A673 (cell line): ENCODE data around the gene F2. TPM values are rescaled to one million over a fixed set of nuclear protein-coding genes. Genes with fewer than 3 reads are reported as not detected.

Experiments used
- BruUV-seq: library from RNA; stranded (reverse); fragments of 400-500 nt; replicated peaks from 2 replicates; lab custom pipeline; 2021; lab: Mats Ljungman, UMichigan
- CTCF ChIA-PET: fragments of 300-600 bp; sonication (Branson Sonifier 250); formaldehyde crosslinking; loops from one replicate; lab custom pipeline; 2022; ENCODE audit warnings: antibody characterized with exemption; lab: Charles Lee
- POLR2A ChIA-PET: fragments of 300-600 bp; sonication (Branson Sonifier 250); formaldehyde crosslinking; loops from one replicate; lab custom pipeline; 2022; ENCODE audit warnings: antibody characterized with exemption; ENCODE audit not compliant: low non-redundant PET; lab: Charles Lee
- DNase-seq: peaks from one replicate; pipeline ENCODE4 v3.0.0-alpha.2; 2015; ENCODE audit warnings: low spot score
- H3K27ac ChIP-seq: fragments of 200-600 bp; sonication (generic); 2 replicates; pipeline ENCODE4 v1.5.1; 2016; ENCODE audit warnings: mixed run types, low read depth, mild to moderate bottlenecking, mixed read lengths, antibody characterized with exemption, low read length; ENCODE audit not compliant: poor library complexity, severe bottlenecking
- H3K27me3 ChIP-seq: fragments of 200-600 bp; sonication (generic); replicated peaks from 2 replicates; pipeline ENCODE4 v1.6.1; 2017; ENCODE audit warnings: mixed run types, low read depth, mild to moderate bottlenecking, mixed read lengths, antibody characterized with exemption, low read length; ENCODE audit not compliant: insufficient read depth, poor library complexity
- H3K36me3 ChIP-seq: fragments of 200-600 bp; sonication (generic); 2 replicates; pipeline ENCODE4 v1.6.1; 2016; ENCODE audit warnings: mixed run types, mild to moderate bottlenecking, mixed read lengths, antibody characterized with exemption, low read length; ENCODE audit not compliant: insufficient read depth, poor library complexity, severe bottlenecking
- H3K4me1 ChIP-seq: fragments of 200-600 bp; sonication (generic); 2 replicates; pipeline ENCODE4 v1.6.1; 2017; ENCODE audit warnings: mixed run types, mild to moderate bottlenecking, mixed read lengths, antibody characterized with exemption, low read length; ENCODE audit not compliant: insufficient read depth, poor library complexity, severe bottlenecking
- H3K4me3 ChIP-seq: fragments of 200-600 bp; sonication (generic); 2 replicates; pipeline ENCODE4 v1.5.1; 2016; ENCODE audit warnings: low read depth, mixed run types, mild to moderate bottlenecking, mixed read lengths, low read length; ENCODE audit not compliant: poor library complexity, severe bottlenecking
- H3K9me3 ChIP-seq: fragments of 200-600 bp; sonication (generic); 2 replicates; pipeline ENCODE4 v1.6.1; 2016; ENCODE audit warnings: mixed run types, low read depth, mild to moderate bottlenecking, mixed read lengths, antibody characterized with exemption, low read length; ENCODE audit not compliant: poor library complexity, severe bottlenecking
- EZH2 ChIP-seq: fragments of 200-600 bp; sonication (generic); IDR thresholded peaks from 2 replicates; pipeline ENCODE4 v1.6.1; 2017; ENCODE audit warnings: borderline replicate concordance, low read depth, mild to moderate bottlenecking, mixed read lengths, antibody characterized with exemption, low read length; ENCODE audit not compliant: poor library complexity, severe bottlenecking
- intact Hi-C: fragments of 100-400 bp; cut with micrococcal nuclease; formaldehyde crosslinking; loops from one replicate; pipeline ENCODE4 v1.10.0; 2022; ENCODE audit not compliant: unreplicated experiment
- total RNA-seq: library from RNA; stranded (reverse); gene quantifications from 2 replicates; pipeline ENCODE4 v1.2.3, GENCODE V29; 2021
- TF ChIP-seq, protein P1 (sequence below): fragments of 300-800, 200-600 bp; sonication (generic); conservative IDR thresholded peaks from 2 replicates; pipeline ENCODE4 v1.5.1; 2017; ENCODE audit warnings: low read depth, mild to moderate bottlenecking, antibody characterized with exemption, low read length, moderate library complexity, mixed read lengths

Gene F2
- total RNA-seq, 1 experiment from 2014 or later, result not detected

DNA sequence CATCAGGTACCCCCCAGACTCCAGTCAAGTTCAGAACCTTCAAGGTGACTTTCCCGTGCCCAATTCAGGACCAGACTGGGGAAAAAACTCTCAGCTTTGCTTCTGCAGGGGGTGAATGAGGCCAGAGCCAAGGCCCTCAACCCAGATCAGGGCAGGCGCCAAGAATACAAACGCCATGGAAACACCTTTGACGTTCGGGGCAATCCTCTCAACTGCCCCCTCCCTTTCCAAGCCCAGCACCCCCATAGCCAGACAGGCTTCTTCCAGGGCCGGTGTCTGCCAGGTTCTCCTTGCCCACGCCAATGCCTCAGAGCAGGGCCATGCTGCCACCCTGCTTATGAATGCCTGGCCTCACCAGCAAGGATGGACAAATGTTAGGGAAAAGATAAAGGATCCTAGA is 24.4 kb upstream of the F2 start:
- intact Hi-C loops, result no loop called here
- Histone ChIP-seq H3K27me3 (no peaks in the 10 kb centered on the region), H3K27ac (peak overlapping the region; percentile 13), H3K4me3 (no peak overlapping the region), H3K4me1 (no peaks in the 10 kb centered on the region), H3K36me3 (peaks cover 26% of the 10 kb centered on the region), H3K9me3 (no peaks in the 10 kb centered on the region)
- no peak for DNase-seq
- ChIA-PET CTCF (interaction anchor here (0.6 kb wide), 2 partner anchors 87 to 859 kb away, joined by 5 to 8 read pairs; no protein-coding TSS in a partner anchor), POLR2A (no interaction called here)
- TF ChIP-seq EZH2, result no peak
- TF ChIP-seq, protein P1, sequence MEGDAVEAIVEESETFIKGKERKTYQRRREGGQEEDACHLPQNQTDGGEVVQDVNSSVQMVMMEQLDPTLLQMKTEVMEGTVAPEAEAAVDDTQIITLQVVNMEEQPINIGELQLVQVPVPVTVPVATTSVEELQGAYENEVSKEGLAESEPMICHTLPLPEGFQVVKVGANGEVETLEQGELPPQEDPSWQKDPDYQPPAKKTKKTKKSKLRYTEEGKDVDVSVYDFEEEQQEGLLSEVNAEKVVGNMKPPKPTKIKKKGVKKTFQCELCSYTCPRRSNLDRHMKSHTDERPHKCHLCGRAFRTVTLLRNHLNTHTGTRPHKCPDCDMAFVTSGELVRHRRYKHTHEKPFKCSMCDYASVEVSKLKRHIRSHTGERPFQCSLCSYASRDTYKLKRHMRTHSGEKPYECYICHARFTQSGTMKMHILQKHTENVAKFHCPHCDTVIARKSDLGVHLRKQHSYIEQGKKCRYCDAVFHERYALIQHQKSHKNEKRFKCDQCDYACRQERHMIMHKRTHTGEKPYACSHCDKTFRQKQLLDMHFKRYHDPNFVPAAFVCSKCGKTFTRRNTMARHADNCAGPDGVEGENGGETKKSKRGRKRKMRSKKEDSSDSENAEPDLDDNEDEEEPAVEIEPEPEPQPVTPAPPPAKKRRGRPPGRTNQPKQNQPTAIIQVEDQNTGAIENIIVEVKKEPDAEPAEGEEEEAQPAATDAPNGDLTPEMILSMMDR, result no peak
- BruUV-seq, result no TSS peak

DNA sequence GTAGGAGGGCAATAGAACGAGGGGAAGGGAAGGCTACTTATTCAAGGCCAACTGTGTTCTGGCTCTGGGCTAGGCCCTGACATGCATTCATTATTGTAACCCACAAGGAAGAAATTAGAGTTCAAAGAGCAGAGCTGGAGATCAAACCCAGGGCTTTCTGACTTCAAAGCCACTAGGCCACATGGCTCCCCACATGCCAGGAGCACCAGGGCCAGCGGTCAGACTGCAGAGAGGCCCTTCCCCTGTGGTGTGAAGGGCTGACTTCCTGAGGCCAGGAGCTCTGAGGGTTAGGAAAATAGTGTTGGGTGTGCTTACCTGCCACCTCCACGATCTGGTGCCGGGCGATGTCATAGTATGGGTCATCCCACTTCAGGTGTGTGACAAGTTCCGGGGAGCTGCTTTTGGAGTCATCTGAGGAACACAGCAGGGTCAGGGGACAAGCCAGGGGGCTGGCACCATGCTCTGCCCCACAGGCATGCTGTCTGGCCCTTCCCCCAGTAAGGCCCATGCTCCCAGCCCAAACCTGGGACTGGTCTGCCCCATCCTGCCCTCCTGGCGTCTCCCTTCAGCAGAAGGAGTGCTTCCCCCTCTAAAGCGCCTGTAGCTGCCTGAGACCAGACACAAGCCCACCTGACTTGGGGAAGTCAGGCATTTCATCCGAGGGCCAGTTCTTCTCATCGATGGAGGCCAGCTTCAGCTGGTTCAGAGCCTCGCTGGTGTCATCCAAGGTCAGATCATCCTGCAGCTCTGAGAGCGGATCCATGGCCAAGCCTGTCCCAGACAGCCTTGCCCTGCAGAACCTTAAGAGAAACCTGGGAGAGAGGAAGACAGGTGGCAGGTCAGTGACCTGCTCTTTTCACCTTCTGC is 23.4 kb upstream of the F2 start:
- ChIA-PET CTCF (no interaction called here), POLR2A (no interaction called here)
- Histone ChIP-seq H3K4me1 (no peaks in the 10 kb centered on the region), H3K36me3 (peaks cover 26% of the 10 kb centered on the region), H3K27me3 (no peaks in the 10 kb centered on the region), H3K27ac (no peak overlapping the region), H3K9me3 (no peaks in the 10 kb centered on the region), H3K4me3 (no peak overlapping the region)
- intact Hi-C loops, result no loop called here
- TF ChIP-seq, protein P1, result no peak
- TF ChIP-seq EZH2, result no peak
- no peak for DNase-seq
- no TSS peak for BruUV-seq

DNA sequence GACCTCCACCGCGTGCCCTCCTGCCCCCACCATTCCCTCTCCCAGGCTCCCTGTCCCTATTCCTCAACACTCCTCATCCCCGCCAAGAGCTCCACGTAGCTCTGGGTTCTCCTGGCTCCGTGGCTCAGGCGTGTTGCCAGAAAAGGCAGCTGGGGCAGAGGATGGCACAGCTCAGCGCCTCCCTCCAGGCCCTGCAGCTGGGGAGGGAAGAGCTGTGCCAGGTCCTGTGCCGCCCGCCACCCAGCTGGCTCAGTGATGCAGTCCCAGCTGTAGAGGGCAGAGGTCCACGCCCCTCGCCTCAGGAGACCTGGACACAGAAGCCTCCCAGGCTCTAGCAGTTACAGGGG is 22.8 kb upstream of the F2 start:
- Histone ChIP-seq H3K36me3 (peaks cover 26% of the 10 kb centered on the region), H3K4me1 (no peaks in the 10 kb centered on the region), H3K4me3 (no peak overlapping the region), H3K27ac (no peak overlapping the region), H3K27me3 (no peaks in the 10 kb centered on the region), H3K9me3 (no peaks in the 10 kb centered on the region)
- no peak for DNase-seq
- intact Hi-C loops, result no loop called here
- TF ChIP-seq, protein P1, result no peak
- TF ChIP-seq EZH2, result no peak
- POLR2A ChIA-PET, result no interaction called here
- CTCF ChIA-PET, result no interaction called here
- no TSS peak for BruUV-seq
